Astrocyte (in vitro differentiated cells and primary cell): Measurements from ENCODE around the gene CNGA1.

Source experiments
- EZH2 ChIP-seq: IDR thresholded peaks from 2 replicates; pipeline ENCODE4 v1.6.1; 2012; ENCODE audit warnings: mild to moderate bottlenecking, low read length, inconsistent platforms; ENCODE audit not compliant: insufficient read depth
- TF ChIP-seq, protein P1 (sequence below): IDR thresholded peaks from 2 replicates; pipeline ENCODE4 v1.5.1; 2011; ENCODE audit warnings: low read depth, mild to moderate bottlenecking, inconsistent platforms, low read length, moderate library complexity; ENCODE audit not compliant: insufficient read depth

DNA sequence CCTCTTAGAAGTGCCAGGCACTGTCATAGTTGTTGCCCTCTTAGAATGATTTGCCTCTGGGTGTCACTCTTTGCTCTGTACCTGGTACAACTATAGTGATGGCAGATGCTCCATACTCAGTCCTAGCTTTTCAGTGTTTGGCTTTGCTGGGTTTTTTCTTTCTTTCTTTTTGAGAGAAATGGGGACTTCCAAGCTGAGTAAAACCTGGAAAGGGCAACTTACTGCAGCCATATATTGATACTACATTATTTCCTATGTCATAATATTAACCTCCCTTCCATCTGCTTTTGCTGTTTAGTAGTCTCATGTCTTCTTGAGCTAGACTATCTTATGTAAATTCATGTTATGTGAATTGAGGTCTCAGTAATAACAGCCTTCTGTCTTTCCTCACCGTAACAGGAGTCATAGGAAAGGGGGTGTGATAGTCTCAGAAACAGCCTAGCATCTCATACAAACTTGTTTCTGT, 49.1 kb upstream of the CNGA1 start:
- TF ChIP-seq, protein P1, sequence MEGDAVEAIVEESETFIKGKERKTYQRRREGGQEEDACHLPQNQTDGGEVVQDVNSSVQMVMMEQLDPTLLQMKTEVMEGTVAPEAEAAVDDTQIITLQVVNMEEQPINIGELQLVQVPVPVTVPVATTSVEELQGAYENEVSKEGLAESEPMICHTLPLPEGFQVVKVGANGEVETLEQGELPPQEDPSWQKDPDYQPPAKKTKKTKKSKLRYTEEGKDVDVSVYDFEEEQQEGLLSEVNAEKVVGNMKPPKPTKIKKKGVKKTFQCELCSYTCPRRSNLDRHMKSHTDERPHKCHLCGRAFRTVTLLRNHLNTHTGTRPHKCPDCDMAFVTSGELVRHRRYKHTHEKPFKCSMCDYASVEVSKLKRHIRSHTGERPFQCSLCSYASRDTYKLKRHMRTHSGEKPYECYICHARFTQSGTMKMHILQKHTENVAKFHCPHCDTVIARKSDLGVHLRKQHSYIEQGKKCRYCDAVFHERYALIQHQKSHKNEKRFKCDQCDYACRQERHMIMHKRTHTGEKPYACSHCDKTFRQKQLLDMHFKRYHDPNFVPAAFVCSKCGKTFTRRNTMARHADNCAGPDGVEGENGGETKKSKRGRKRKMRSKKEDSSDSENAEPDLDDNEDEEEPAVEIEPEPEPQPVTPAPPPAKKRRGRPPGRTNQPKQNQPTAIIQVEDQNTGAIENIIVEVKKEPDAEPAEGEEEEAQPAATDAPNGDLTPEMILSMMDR, result no peak
- no peak for TF ChIP-seq EZH2
